ENCODE data around the gene SRSF3.

DNA sequence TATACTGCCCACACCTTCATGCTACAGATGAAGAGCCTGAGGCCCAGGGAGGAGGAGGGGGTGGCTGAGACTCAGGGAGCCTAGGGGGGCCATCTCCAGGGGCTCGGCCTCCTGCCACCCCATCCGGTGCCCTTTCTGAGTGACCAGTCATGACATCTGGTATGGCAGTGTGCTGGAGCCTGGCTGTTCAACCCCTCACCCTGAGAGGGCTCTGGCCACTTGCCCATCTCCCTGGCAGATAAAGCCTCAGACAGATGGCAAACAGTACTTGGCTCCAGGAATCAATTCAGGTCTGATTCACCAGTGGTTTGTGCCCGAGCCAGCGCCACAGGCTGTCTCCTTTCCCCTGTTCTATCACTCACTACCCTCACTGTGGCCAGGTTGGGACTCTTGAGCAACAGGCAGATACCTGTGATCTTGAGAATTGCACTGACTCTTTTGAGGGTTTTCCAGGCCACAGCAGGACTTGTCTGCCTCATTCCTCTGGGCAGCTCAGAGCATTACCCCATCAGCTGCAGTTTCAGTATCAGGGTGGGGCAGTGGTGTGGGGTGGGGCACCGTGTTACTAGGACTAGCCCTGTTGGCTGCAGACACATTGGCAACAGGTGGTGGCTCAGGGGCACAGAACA is 22.8 kb downstream of the SRSF3 start:
- TF ChIP-seq POLR2A (IDR thresholded peaks at IDR 0.05): no peak
- TF ChIP-seq, protein P1, sequence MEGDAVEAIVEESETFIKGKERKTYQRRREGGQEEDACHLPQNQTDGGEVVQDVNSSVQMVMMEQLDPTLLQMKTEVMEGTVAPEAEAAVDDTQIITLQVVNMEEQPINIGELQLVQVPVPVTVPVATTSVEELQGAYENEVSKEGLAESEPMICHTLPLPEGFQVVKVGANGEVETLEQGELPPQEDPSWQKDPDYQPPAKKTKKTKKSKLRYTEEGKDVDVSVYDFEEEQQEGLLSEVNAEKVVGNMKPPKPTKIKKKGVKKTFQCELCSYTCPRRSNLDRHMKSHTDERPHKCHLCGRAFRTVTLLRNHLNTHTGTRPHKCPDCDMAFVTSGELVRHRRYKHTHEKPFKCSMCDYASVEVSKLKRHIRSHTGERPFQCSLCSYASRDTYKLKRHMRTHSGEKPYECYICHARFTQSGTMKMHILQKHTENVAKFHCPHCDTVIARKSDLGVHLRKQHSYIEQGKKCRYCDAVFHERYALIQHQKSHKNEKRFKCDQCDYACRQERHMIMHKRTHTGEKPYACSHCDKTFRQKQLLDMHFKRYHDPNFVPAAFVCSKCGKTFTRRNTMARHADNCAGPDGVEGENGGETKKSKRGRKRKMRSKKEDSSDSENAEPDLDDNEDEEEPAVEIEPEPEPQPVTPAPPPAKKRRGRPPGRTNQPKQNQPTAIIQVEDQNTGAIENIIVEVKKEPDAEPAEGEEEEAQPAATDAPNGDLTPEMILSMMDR (IDR thresholded peaks at IDR 0.05): no peak

All from uterus (tissue), 2 donors.